HUES48 (cell line): ENCODE results near the gene FOXA2.
"Not testable (repeated sequence)": the region's sequence is repeated elsewhere in the genome, so short reads cannot be mapped to it uniquely, and the experiment has no call there.

Source experiments
- H3K27ac ChIP-seq: one replicate; pipeline ENCODE4 v1.7.0; 2013; ENCODE audit warnings: low read depth, low read length, inconsistent platforms
- H3K27me3 ChIP-seq: 2 replicates; pipeline ENCODE4 v1.6.1; 2013; ENCODE audit warnings: mild to moderate bottlenecking, low read length; ENCODE audit not compliant: control insufficient read depth, insufficient read depth
- H3K36me3 ChIP-seq: 2 replicates; pipeline ENCODE4 v1.6.1; 2013; ENCODE audit warnings: low read length; ENCODE audit not compliant: control insufficient read depth, insufficient read depth
- H3K4me1 ChIP-seq: 2 replicates; pipeline ENCODE4 v1.6.1; 2013; ENCODE audit warnings: mild to moderate bottlenecking, low read length; ENCODE audit not compliant: control insufficient read depth, insufficient read depth
- H3K4me3 ChIP-seq: 2 replicates; pipeline ENCODE4 v1.5.1; 2013; ENCODE audit warnings: mild to moderate bottlenecking, low read depth, low read length
- H3K9ac ChIP-seq: 2 replicates; pipeline ENCODE4 v1.6.1; 2013; ENCODE audit warnings: mild to moderate bottlenecking, low read depth, low read length, moderate library complexity
- H3K9me3 ChIP-seq: 2 replicates; pipeline ENCODE4 v1.6.1; 2013; ENCODE audit warnings: low read length; ENCODE audit not compliant: control insufficient read depth, insufficient read depth

Gene FOXA2

GRCh38 chr20:22611636-22612035 lies 27.3 kb upstream of the FOXA2 start:
- Histone ChIP-seq H3K27me3 (no peaks in the 10 kb centered on the region), H3K27ac (peak overlapping the region; percentile 62), H3K36me3 (no peaks in the 10 kb centered on the region), H3K4me3 (no peak overlapping the region), H3K9ac (no peak overlapping the region), H3K4me1 (peaks cover 29% of the 10 kb centered on the region), H3K9me3 (0 out of 2 replicates have a peak, but pooled peaks cover 5% of the 10 kb centered on the region)

- Histone ChIP-seq H3K9me3 (0 out of 2 replicates have a peak, but pooled peaks cover 5% of the 10 kb centered on the region), H3K4me3 (no peak overlapping the region), H3K9ac (no peak overlapping the region), H3K4me1 (peaks cover 30% of the 10 kb centered on the region), H3K27me3 (peaks cover 6% of the 10 kb centered on the region), H3K27ac (no peak overlapping the region), H3K36me3 (no peaks in the 10 kb centered on the region)
Observed at GRCh38 chr20:22607695-22608094, 23.3 kb upstream of the FOXA2 start.

- Histone ChIP-seq H3K4me1 (peaks cover 19% of the 10 kb centered on the region), H3K9me3 (no peaks in the 10 kb centered on the region), H3K36me3 (no peaks in the 10 kb centered on the region), H3K9ac (no peak overlapping the region), H3K4me3 (no peak overlapping the region), H3K27ac (no peak overlapping the region), H3K27me3 (peaks cover 26% of the 10 kb centered on the region)
Observed at GRCh38 chr20:22604815-22605214, 20.4 kb upstream of the FOXA2 start.

- Histone ChIP-seq H3K4me3 (no peak overlapping the region), H3K36me3 (no peaks in the 10 kb centered on the region), H3K9me3 (no peaks in the 10 kb centered on the region), H3K4me1 (peaks cover 4% of the 10 kb centered on the region; the same call in 1 of the 2 replicates), H3K27me3 (peaks cover 31% of the 10 kb centered on the region), H3K27ac (peak overlapping the region; percentile 68), H3K9ac (no peak overlapping the region)
Observed at GRCh38 chr20:22601361-22602141, 17.2 kb upstream of the FOXA2 start.

GRCh38 chr20:22599258-22599657 lies 14.9 kb upstream of the FOXA2 start:
- not testable (repeated sequence) for H3K4me1 ChIP-seq, H3K27ac ChIP-seq, H3K9me3 ChIP-seq, H3K4me3 ChIP-seq, H3K36me3 ChIP-seq, H3K9ac ChIP-seq
- peaks cover 41% of the 10 kb centered on the region for H3K27me3 ChIP-seq

- Histone ChIP-seq H3K27me3 (peaks cover 38% of the 10 kb centered on the region), H3K4me1 (no peaks in the 10 kb centered on the region; the same call in 1 of the 2 replicates), H3K9me3 (no peaks in the 10 kb centered on the region), H3K27ac (no peak overlapping the region), H3K4me3 (no peak overlapping the region), H3K9ac (no peak overlapping the region), H3K36me3 (no peaks in the 10 kb centered on the region)
Observed at GRCh38 chr20:22597303-22597702, 12.9 kb upstream of the FOXA2 start.

GRCh38 chr20:22590662-22591061 lies 6.3 kb upstream of the FOXA2 start:
- H3K36me3 ChIP-seq = no peaks in the 10 kb centered on the region
- no peak overlapping the region for H3K9ac ChIP-seq
- H3K4me3 ChIP-seq = no peak overlapping the region
- H3K27ac ChIP-seq = no peak overlapping the region
- H3K27me3 ChIP-seq = peaks cover 72% of the 10 kb centered on the region
- peaks cover 28% of the 10 kb centered on the region for H3K4me1 ChIP-seq
- no peaks in the 10 kb centered on the region for H3K9me3 ChIP-seq

- no peaks in the 10 kb centered on the region for H3K36me3 ChIP-seq
- no peaks in the 10 kb centered on the region for H3K9me3 ChIP-seq
- H3K4me1 ChIP-seq = peaks cover 29% of the 10 kb centered on the region
- H3K27ac ChIP-seq = no peak overlapping the region
- peak overlapping the region; percentile 36; the same call in 1 of the 2 replicates for H3K4me3 ChIP-seq
- peaks cover 97% of the 10 kb centered on the region for H3K27me3 ChIP-seq
- no peak overlapping the region for H3K9ac ChIP-seq
Observed at GRCh38 chr20:22586645-22587310, 2.4 kb upstream of the FOXA2 start.

- no peak overlapping the region; the same call in 1 of the 2 replicates for H3K4me3 ChIP-seq
- H3K36me3 ChIP-seq = no peaks in the 10 kb centered on the region
- H3K27ac ChIP-seq = no peak overlapping the region
- peaks cover 98% of the 10 kb centered on the region for H3K27me3 ChIP-seq
- H3K4me1 ChIP-seq = peaks cover 25% of the 10 kb centered on the region
- H3K9ac ChIP-seq = no peak overlapping the region
- H3K9me3 ChIP-seq = no peaks in the 10 kb centered on the region
Observed at GRCh38 chr20:22585786-22586493, 1.6 kb upstream of the FOXA2 start.

GRCh38 chr20:22584922-22585785 lies 782 bp upstream of the FOXA2 start:
- Histone ChIP-seq H3K36me3 (no peaks in the 10 kb centered on the region), H3K4me3 (peak overlapping the region; percentile 37; the same call in 1 of the 2 replicates), H3K9me3 (no peaks in the 10 kb centered on the region), H3K27me3 (peaks cover 98% of the 10 kb centered on the region), H3K27ac (no peak overlapping the region), H3K9ac (no peak overlapping the region), H3K4me1 (peaks cover 18% of the 10 kb centered on the region)
